ENCODE data around the gene CD1D.
"Not testable (repeated sequence)": the region's sequence is repeated elsewhere in the genome, so short reads cannot be mapped to it uniquely, and the experiment has no call there.

CD1D gene

GRCh38 chr1:158189624-158190023 is 8.9 kb downstream of the CD1D start:
- no peaks in the 10 kb centered on the region for H3K4me1 Mint-ChIP-seq (ENCODE audit: low read depth)
- H3K36me3 Mint-ChIP-seq: no peaks in the 10 kb centered on the region
- no peak overlapping the region for H3K27ac Mint-ChIP-seq
- no peak overlapping the region for H3K4me3 Mint-ChIP-seq
- peaks cover 13% of the 10 kb centered on the region for H3K27me3 Mint-ChIP-seq
- no peaks in the 10 kb centered on the region for H3K9me3 Mint-ChIP-seq (ENCODE audit: low read depth)

GRCh38 chr1:158191299-158191698 is 10.6 kb downstream of the CD1D start:
- Mint-ChIP-seq H3K36me3 (no peaks in the 10 kb centered on the region), H3K4me3 (no peak overlapping the region), H3K9me3 (ENCODE audit: low read depth) (no peaks in the 10 kb centered on the region), H3K4me1 (ENCODE audit: low read depth) (no peaks in the 10 kb centered on the region), H3K27me3 (peaks cover 20% of the 10 kb centered on the region), H3K27ac (no peak overlapping the region)

GRCh38 chr1:158196461-158196860 is 15.8 kb downstream of the CD1D start:
- Mint-ChIP-seq H3K27ac (no peak overlapping the region), H3K4me1 (ENCODE audit: low read depth) (no peaks in the 10 kb centered on the region), H3K27me3 (peaks cover 30% of the 10 kb centered on the region), H3K9me3 (ENCODE audit: low read depth) (no peaks in the 10 kb centered on the region), H3K4me3 (no peak overlapping the region), H3K36me3 (no peaks in the 10 kb centered on the region)

- Mint-ChIP-seq H3K36me3 (no peaks in the 10 kb centered on the region), H3K4me3 (no peak overlapping the region), H3K9me3 (ENCODE audit: low read depth) (no peaks in the 10 kb centered on the region), H3K4me1 (ENCODE audit: low read depth) (peaks cover 12% of the 10 kb centered on the region), H3K27ac (no peak overlapping the region), H3K27me3 (peaks cover 32% of the 10 kb centered on the region)
Measured at GRCh38 chr1:158199849-158200248, 19.2 kb downstream of the CD1D start.

GRCh38 chr1:158200527-158200926 is 19.8 kb downstream of the CD1D start:
- Mint-ChIP-seq H3K4me3 (no peak overlapping the region), H3K27me3 (peaks cover 34% of the 10 kb centered on the region), H3K36me3 (no peaks in the 10 kb centered on the region), H3K27ac (no peak overlapping the region), H3K4me1 (ENCODE audit: low read depth) (peaks cover 14% of the 10 kb centered on the region), H3K9me3 (ENCODE audit: low read depth) (no peaks in the 10 kb centered on the region)

- Mint-ChIP-seq H3K27me3 (peaks cover 19% of the 10 kb centered on the region), H3K27ac (no peak overlapping the region), H3K9me3 (ENCODE audit: low read depth) (no peaks in the 10 kb centered on the region), H3K4me3 (no peak overlapping the region), H3K4me1 (ENCODE audit: low read depth) (peaks cover 14% of the 10 kb centered on the region), H3K36me3 (no peaks in the 10 kb centered on the region)
Measured at GRCh38 chr1:158203693-158204457, 23.2 kb downstream of the CD1D start.

- Mint-ChIP-seq H3K4me1 (ENCODE audit: low read depth) (peaks cover 14% of the 10 kb centered on the region), H3K27ac (no peak overlapping the region), H3K9me3 (ENCODE audit: low read depth) (no peaks in the 10 kb centered on the region), H3K27me3 (peaks cover 22% of the 10 kb centered on the region), H3K36me3 (no peaks in the 10 kb centered on the region), H3K4me3 (no peak overlapping the region)
Measured at GRCh38 chr1:158204458-158204827, 23.7 kb downstream of the CD1D start.

- Mint-ChIP-seq H3K9me3 (ENCODE audit: low read depth) (no peaks in the 10 kb centered on the region), H3K4me3 (no peak overlapping the region), H3K36me3 (no peaks in the 10 kb centered on the region), H3K4me1 (ENCODE audit: low read depth) (peaks cover 11% of the 10 kb centered on the region), H3K27me3 (peaks cover 27% of the 10 kb centered on the region), H3K27ac (no peak overlapping the region)
Measured at GRCh38 chr1:158208586-158209116, 28.0 kb downstream of the CD1D start.

GRCh38 chr1:158212320-158212719 is 31.6 kb downstream of the CD1D start:
- Mint-ChIP-seq H3K27me3 (peaks cover 23% of the 10 kb centered on the region), H3K4me1 (ENCODE audit: low read depth) (no peaks in the 10 kb centered on the region), H3K9me3 (ENCODE audit: low read depth) (no peaks in the 10 kb centered on the region), H3K36me3 (no peaks in the 10 kb centered on the region), H3K4me3 (no peak overlapping the region), H3K27ac (no peak overlapping the region)

GRCh38 chr1:158223445-158223844 is 42.8 kb downstream of the CD1D start:
- H3K4me1 Mint-ChIP-seq (ENCODE audit: low read depth); H3K27ac Mint-ChIP-seq; H3K4me3 Mint-ChIP-seq: not testable (repeated sequence)
- H3K9me3 Mint-ChIP-seq (ENCODE audit: low read depth): peaks cover 15% of the 10 kb centered on the region
- peaks cover 14% of the 10 kb centered on the region for H3K27me3 Mint-ChIP-seq
- peaks cover 10% of the 10 kb centered on the region for H3K36me3 Mint-ChIP-seq

GRCh38 chr1:158227904-158228623 is 47.4 kb downstream of the CD1D start:
- H3K4me3 Mint-ChIP-seq: no peak overlapping the region
- peaks cover 2% of the 10 kb centered on the region for H3K36me3 Mint-ChIP-seq
- H3K4me1 Mint-ChIP-seq (ENCODE audit: low read depth): no peaks in the 10 kb centered on the region
- peaks cover 25% of the 10 kb centered on the region for H3K27me3 Mint-ChIP-seq
- no peak overlapping the region for H3K27ac Mint-ChIP-seq
- peaks cover 9% of the 10 kb centered on the region for H3K9me3 Mint-ChIP-seq (ENCODE audit: low read depth)
